ENCODE data around the gene SCD5.

GRCh38 chr4:82611527-82611926 lies 187.1 kb downstream of the SCD5 start:
- TF ChIP-seq SP1 (IDR thresholded peaks at IDR 0.05) = no peak
- no peak for TF ChIP-seq HDGF (IDR thresholded peaks at IDR 0.05; ENCODE audit: borderline replicate concordance)
- TF ChIP-seq BHLHE40 (IDR thresholded peaks at IDR 0.05; ENCODE audit: borderline replicate concordance) = no peak
- no peak for TF ChIP-seq SUZ12 (IDR thresholded peaks at IDR 0.05)
- TF ChIP-seq TARDBP (IDR thresholded peaks at IDR 0.05) = no peak
